ENCODE results near the gene PARVG.

Gene PARVG

GRCh38 chr22:44144046-44144569 is 36.6 kb upstream of the PARVG start:
- no peak overlapping the region for H3K4me3 ChIP-seq (replicated peaks; ENCODE audit: low read depth, low read length)
- TF ChIP-seq, protein P1, sequence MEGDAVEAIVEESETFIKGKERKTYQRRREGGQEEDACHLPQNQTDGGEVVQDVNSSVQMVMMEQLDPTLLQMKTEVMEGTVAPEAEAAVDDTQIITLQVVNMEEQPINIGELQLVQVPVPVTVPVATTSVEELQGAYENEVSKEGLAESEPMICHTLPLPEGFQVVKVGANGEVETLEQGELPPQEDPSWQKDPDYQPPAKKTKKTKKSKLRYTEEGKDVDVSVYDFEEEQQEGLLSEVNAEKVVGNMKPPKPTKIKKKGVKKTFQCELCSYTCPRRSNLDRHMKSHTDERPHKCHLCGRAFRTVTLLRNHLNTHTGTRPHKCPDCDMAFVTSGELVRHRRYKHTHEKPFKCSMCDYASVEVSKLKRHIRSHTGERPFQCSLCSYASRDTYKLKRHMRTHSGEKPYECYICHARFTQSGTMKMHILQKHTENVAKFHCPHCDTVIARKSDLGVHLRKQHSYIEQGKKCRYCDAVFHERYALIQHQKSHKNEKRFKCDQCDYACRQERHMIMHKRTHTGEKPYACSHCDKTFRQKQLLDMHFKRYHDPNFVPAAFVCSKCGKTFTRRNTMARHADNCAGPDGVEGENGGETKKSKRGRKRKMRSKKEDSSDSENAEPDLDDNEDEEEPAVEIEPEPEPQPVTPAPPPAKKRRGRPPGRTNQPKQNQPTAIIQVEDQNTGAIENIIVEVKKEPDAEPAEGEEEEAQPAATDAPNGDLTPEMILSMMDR (IDR thresholded peaks at IDR 0.05; ENCODE audit: low read length, missing control alignments): no peak

DNA sequence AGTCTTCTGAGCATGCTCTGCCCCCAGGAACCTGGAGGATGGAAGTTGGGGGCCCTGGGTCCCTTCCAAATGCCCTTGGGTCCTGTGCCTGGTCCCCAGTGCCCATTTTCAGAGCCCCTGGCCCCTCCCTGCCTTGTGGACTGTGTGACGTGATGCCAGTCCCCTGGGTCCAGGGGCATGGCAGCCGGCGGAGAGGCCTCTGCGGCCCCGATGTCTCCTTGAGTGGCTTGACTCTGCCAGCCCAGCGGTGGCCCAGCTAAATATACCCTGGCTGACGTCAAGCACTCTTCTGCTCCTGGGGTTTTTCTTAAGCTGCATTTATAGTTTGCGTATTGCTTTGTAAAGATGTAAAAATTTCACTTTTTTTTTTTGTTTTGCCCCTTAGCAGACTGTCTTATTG is 35.2 kb upstream of the PARVG start:
- no peak for DNase-seq (ENCODE audit: low read depth)
- H3K4me3 ChIP-seq (replicated peaks; ENCODE audit: low read depth, low read length): no peak overlapping the region
- TF ChIP-seq, protein P1 (IDR thresholded peaks at IDR 0.05; ENCODE audit: low read length, missing control alignments): no peak

More at GRCh38 chr22:44144046-44144569, 36.6 kb upstream of the PARVG start:
- DNase-seq (ENCODE audit: low read depth): no peak

GRCh38 chr22:44146088-44146861 is 34.5 kb upstream of the PARVG start:
- DNase-seq (ENCODE audit: low read depth): no peak
- no peak overlapping the region for H3K4me3 ChIP-seq (replicated peaks; ENCODE audit: low read depth, low read length)
- TF ChIP-seq, protein P1 (IDR thresholded peaks at IDR 0.05; ENCODE audit: low read length, missing control alignments): no peak

DNA sequence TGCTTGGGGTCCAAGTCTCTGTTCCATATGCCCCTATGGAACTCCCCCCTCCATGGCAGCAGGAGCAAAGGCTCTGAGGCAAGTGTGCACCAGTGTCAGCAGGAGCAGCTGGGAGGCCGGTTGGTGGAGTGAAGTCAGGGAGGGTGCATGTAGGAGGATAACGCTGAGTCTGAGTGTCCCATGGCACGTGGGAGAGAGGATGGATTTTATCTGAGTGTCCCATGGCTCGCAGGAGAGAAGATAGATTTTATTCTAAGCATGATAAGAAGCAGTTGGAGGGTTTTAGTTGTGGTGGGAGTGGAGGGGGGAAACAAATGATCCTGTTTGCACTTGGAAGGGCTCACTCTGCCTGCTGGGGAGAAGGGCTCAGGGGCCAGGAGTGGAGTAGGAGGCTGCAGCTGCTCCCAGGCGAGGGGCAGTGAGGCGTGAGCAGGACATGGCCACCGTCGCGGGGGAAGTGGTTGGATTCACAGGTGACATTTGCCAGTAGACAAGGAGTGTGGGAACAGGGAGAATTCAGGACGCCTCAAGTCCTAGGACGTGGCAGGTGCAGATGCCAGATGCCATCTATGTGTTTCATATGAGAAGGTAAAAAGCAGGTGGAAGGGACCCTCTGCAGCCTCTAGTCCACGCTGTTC is 33.6 kb upstream of the PARVG start:
- no peak overlapping the region for H3K4me3 ChIP-seq (replicated peaks; ENCODE audit: low read depth, low read length)
- TF ChIP-seq, protein P1 (IDR thresholded peaks at IDR 0.05; ENCODE audit: low read length, missing control alignments): no peak
- no peak for DNase-seq (ENCODE audit: low read depth)

DNA sequence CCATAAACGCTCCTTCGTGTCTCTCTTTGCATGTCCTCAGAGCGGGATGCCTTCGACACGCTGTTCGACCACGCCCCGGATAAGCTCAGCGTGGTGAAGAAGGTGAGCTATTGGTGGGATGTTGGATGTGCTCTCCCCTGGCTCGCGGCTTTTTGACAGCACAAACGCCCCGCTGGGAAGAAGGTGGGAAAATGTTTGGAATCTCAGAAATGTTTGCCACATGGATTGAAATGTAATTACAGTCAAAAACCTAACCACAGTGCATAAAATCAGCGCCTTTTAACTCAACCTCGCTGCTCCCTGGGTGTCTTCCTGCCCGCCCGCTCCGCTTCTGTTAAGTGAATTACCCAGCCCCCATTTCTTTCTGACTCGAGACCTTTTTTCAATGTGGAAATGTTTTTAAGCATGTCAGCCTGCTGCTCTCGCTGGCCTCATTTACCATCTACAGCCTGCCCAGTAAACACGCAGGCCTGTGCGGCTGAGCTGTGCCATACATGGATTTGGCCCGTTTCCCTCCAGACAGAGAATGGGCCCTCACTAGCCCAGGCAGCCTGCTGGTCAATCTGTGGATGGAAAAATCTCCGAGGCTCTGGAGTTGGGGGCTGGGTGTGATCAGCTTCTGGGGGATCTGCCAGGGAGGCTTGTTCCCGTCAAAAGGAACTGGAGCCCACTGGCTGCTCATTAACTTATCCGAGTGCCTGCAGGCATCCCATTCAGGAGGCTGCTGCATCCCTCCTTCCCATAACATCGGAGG is 32.7 kb upstream of the PARVG start:
- no peak for DNase-seq (ENCODE audit: low read depth)
- TF ChIP-seq, protein P1 (IDR thresholded peaks at IDR 0.05; ENCODE audit: low read length, missing control alignments): no peak
- H3K4me3 ChIP-seq (replicated peaks; ENCODE audit: low read depth, low read length): no peak overlapping the region

GRCh38 chr22:44151676-44152075 is 29.0 kb upstream of the PARVG start:
- DNase-seq (ENCODE audit: low read depth): peak; percentile 86
- H3K4me3 ChIP-seq (replicated peaks; ENCODE audit: low read depth, low read length): no peak overlapping the region
- TF ChIP-seq, protein P1 (IDR thresholded peaks at IDR 0.05; ENCODE audit: low read length, missing control alignments): no peak
